ENCODE measurements around the gene PVALEF. TPM values are rescaled to one million over a fixed set of nuclear protein-coding genes. Genes with fewer than 3 reads are reported as not detected.

PVALEF gene
- total RNA-seq, 1 donor from 2014 or later = not detected

DNA sequence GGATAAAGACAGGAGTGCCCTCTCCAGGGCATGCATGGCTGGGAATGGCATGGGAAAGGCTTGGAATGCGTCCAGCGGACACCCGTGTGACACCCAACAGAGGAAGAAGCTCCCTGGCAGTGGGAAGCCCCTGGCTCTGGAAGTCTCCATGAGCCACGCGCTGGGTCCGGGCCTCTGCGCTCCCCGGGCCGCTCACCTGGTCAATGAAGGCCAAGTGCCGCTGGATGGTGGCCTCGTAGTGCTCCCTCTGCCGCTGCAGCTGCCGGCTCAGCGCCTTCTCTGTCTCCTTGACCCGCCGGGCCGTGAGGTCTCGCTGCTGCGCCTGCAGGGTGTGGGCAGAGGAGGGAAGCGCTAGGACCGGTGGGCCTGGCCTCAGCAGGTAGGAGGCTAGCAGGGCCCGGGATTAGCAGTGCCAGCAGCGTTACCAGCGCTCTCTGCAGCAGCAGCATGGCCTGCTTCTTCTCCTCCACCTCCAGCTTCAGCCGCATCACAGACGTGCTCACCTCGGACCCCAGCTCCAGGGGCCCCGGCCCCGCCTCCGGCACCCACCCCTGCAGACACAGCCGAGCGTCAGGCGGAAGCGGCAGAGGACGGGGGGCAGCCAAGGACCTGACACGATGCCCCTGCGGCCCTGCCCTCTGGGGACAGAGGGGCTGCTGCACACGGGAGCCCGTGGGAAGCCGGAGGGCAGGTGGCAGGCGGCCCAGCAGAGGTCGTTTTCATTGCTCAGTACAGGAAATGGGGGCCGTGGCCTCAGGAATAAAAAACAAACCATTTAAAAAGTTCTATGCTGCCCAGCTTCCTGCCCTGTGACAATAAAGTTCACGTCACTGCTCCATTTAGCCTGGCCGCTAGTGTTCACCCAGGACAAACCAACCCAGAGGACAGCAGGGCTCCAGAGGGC is 31.4 kb downstream of the PVALEF start:
- intact Hi-C loops (cut with micrococcal nuclease) = no loop called here
- no peak for ATAC-seq (ENCODE audit: low read depth)
- no peaks in the 10 kb centered on the region for H3K4me1 Mint-ChIP-seq
- no peaks in the 10 kb centered on the region for H3K27me3 Mint-ChIP-seq
- peaks cover 19% of the 10 kb centered on the region for H3K36me3 Mint-ChIP-seq (ENCODE audit: low read depth)
- DNase-seq = no peak
- ChIA-PET CTCF (no interaction called here), POLR2A (no interaction called here)
- H3K4me3 Mint-ChIP-seq = no peak overlapping the region
- no peak for TF ChIP-seq CTCF (IDR thresholded peaks at IDR 0.05)
- H3K27ac Mint-ChIP-seq = no peak overlapping the region
- H3K9me3 Mint-ChIP-seq = no peaks in the 10 kb centered on the region

DNA sequence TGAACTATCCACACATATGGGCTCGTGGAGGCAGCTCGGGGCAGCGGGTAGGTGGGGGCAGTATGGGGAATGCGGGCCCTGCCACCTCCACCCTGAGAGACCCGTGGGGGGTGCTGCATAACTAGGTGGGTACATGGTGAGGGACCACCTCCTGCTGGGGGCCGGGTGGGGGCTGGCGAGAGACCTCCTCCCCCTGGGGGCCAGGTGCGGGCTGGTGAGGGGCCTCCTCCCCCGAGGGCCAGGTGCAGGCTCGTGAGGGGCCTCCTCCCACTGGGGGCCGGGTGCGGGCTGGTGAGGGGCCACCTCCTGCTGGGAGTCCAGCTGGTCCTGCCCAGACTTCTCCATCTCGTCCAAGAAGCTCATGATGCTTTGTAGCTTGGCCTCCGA is 32.1 kb downstream of the PVALEF start:
- Mint-ChIP-seq H3K4me1 (no peaks in the 10 kb centered on the region), H3K4me3 (no peak overlapping the region), H3K27me3 (no peaks in the 10 kb centered on the region), H3K9me3 (no peaks in the 10 kb centered on the region), H3K27ac (no peak overlapping the region), H3K36me3 (ENCODE audit: low read depth) (peaks cover 21% of the 10 kb centered on the region)
- intact Hi-C loops (cut with micrococcal nuclease) = no loop called here
- ChIA-PET CTCF (no interaction called here), POLR2A (no interaction called here)
- TF ChIP-seq CTCF (IDR thresholded peaks at IDR 0.05) = no peak
- DNase-seq (no peak), ATAC-seq (ENCODE audit: low read depth) (no peak)

DNA sequence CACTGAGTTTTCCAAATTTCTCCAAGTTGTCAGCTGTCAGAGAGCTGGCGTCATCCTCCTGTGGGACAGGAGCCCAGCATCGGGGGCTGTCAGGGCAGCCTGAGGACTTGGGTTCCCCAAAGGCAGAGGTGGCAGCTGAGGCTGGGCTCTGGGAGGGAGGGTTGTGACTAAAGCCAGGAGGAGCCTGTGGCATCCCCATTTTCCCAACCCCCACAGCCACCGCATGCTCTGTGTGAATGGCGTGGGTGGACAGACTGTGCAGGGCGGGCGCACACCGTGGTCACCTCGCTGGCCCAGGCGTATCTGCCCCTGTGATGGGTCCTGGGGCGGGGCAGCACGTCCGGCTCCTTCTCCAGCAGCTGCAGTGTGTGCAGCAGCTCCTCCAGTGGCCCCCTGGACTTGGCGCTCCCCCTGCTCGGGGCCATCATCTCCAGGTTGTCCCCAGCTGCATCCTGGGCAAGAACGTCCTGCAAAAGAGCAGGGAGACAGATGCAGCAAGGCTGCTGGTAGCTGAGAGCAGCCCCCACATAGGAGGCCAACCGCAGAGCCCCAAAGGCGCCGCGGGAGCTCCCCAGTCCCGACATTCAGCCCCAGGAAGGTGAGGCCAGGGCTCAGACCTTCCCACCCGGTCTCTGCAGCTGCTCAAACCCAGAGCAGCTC is 32.7 kb downstream of the PVALEF start:
- Mint-ChIP-seq H3K4me3 (no peak overlapping the region), H3K27me3 (no peaks in the 10 kb centered on the region), H3K27ac (no peak overlapping the region), H3K36me3 (ENCODE audit: low read depth) (peaks cover 24% of the 10 kb centered on the region), H3K9me3 (no peaks in the 10 kb centered on the region), H3K4me1 (no peaks in the 10 kb centered on the region)
- ChIA-PET POLR2A (no interaction called here), CTCF (no interaction called here)
- DNase-seq (no peak), ATAC-seq (ENCODE audit: low read depth) (no peak)
- intact Hi-C loops (cut with micrococcal nuclease) = no loop called here
- no peak for TF ChIP-seq CTCF (IDR thresholded peaks at IDR 0.05)

- Mint-ChIP-seq H3K4me3 (no peak overlapping the region), H3K36me3 (ENCODE audit: low read depth) (peaks cover 29% of the 10 kb centered on the region), H3K9me3 (no peaks in the 10 kb centered on the region), H3K4me1 (no peaks in the 10 kb centered on the region), H3K27me3 (no peaks in the 10 kb centered on the region), H3K27ac (no peak overlapping the region)
- no peak for TF ChIP-seq CTCF (IDR thresholded peaks at IDR 0.05)
- POLR2A ChIA-PET = no interaction called here
- no peak for ATAC-seq (ENCODE audit: low read depth)
- no peak for DNase-seq
- CTCF ChIA-PET = no interaction called here
- intact Hi-C loops (cut with micrococcal nuclease) = no loop called here
Observed at GRCh38 chr17:81198826-81199481, 33.6 kb downstream of the PVALEF start.

- H3K9me3 Mint-ChIP-seq = no peaks in the 10 kb centered on the region
- intact Hi-C loops (cut with micrococcal nuclease) = no loop called here
- no peak for TF ChIP-seq CTCF (IDR thresholded peaks at IDR 0.05)
- H3K27me3 Mint-ChIP-seq = no peaks in the 10 kb centered on the region
- CTCF ChIA-PET = no interaction called here
- no peak overlapping the region for H3K4me3 Mint-ChIP-seq
- peaks cover 27% of the 10 kb centered on the region for H3K36me3 Mint-ChIP-seq (ENCODE audit: low read depth)
- no peak overlapping the region for H3K27ac Mint-ChIP-seq
- H3K4me1 Mint-ChIP-seq = no peaks in the 10 kb centered on the region
- ATAC-seq (ENCODE audit: low read depth) = no peak
- no peak for DNase-seq
- POLR2A ChIA-PET = no interaction called here
Observed at GRCh38 chr17:81199482-81199830, 34.1 kb downstream of the PVALEF start.

Measured in activated B cell treated with CpG ODN at 0.5 μM for 24 hours (primary cell).